Measurements from ENCODE around the gene F8A2.
"Not testable (repeated sequence)": the region's sequence is repeated elsewhere in the genome, so short reads cannot be mapped to it uniquely, and the experiment has no call there.

Gene F8A2

DNA sequence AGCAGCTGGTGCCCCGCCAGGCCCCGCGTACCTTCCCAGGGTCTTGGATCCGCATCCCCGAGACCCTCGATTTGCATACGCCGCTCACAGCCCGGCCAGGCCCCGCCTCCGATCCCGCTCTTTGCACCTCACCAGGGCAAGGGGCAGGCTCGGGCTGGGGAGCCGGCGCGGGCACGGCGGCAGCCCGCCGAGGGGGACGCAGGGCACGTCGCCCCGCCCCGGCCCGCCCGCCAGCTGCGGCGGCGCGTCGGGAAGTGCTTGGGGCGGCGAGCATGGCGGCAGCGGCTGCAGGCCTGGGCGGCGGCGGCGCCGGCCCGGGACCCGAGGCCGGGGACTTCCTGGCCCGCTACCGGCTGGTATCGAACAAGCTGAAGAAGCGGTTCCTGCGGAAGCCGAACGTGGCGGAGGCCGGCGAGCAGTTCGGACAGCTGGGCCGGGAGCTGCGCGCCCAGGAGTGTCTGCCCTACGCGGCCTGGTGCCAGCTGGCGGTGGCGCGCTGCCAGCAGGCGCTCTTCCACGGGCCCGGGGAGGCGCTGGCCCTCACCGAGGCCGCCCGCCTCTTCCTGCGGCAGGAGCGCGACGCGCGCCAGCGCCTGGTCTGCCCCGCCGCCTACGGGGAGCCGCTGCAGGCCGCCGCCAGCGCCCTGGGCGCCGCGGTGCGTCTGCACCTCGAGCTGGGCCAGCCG is at the start of gene F8A2:
F8A2 (plus strand) TSS at position 253 of the 686 bp plus-strand sequence; CDS start at position 273, 20 bp downstream.
- not testable (repeated sequence) for DNase-seq

DNA sequence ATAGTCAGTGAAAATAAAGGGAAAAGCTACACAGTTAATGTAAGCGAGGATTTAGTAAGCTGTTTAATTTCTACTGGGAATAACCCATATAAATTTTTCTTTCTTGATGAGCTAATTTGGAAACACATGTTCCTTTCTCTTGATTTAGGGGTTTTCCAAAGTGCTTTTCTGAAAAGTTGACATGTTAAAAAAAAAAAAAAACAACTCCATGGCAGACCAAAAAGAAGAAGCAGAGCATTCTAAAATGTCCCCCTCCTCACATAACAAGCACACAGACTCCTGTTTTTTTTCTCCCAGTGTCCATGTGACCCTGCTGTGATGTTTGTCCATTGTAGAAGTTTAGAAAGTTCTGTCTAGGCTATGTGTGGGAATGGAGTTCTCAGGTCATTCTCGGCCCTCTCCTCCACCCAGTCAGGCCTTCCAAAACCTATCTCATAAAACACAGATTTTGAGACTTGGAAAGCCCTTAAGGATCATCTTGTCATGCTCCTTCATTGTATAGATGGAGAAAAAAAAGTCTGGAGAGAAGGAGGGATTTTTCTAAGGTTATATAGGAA is 48.3 kb upstream of the F8A2 start:
- no peak for DNase-seq

DNA sequence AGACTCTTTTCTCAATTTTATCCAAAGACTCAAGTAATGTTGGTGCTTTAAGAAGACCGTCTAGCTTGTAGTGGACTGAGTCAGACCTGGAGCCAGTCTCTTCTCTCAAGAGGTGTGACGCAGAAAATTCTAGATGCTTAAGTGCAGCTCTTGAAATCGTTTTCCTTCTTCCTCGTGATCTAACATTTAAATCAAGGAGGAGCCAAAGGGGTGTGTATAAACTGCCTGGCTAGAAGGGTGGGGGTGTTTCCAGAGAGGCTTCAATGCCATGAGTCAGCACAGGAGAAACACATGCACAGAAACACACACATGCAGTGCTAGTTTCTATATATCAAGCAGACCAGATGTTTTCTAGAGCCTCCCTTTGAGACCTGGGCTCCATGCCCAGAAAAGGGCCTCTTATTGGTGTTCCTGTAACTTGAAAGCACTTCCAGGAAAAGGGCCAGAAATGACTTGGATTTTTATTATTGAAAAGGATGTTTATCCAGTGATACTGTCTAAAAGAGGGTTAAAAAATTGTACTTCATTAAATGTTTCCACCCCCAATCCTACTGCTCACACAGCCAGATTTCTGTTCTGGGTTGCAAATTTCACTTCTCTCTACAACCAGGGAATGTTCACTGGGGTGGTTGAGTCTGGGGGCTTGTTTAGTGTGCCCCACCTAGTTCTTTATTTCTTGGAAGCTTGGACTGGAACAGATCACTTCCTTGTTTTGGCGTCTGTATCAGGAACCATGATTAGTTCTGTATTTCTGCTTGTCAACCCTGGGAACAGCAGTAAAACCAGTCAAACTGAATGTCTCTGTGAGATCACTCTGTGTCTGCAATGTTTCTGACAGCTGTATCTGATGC is 47.2 kb upstream of the F8A2 start, which contains the start of gene CLIC2:
CLIC2 (minus strand) TSS at position 129 of the 851 bp plus-strand sequence. CDS start 187 bp downstream, outside the sequence.
- no peak for DNase-seq

DNA sequence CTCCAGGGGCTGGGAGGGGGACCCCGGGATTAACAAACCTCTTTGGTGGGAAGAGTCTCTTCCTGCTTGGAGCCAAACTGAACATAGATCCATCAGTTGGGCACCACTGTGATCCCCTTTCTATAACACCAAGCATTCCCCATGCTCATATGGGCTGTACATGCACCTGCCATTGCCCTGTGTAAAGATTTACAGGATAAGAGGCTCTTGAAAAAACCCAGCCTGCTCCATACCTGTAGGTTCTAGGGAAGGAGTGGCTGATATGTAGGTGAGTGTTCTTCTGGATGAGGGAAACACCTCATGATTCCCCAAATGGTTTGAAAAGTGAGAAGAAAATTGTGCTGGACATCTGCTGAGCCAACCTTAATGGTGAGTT is 46.6 kb upstream of the F8A2 start:
- not testable (repeated sequence) for DNase-seq

DNA sequence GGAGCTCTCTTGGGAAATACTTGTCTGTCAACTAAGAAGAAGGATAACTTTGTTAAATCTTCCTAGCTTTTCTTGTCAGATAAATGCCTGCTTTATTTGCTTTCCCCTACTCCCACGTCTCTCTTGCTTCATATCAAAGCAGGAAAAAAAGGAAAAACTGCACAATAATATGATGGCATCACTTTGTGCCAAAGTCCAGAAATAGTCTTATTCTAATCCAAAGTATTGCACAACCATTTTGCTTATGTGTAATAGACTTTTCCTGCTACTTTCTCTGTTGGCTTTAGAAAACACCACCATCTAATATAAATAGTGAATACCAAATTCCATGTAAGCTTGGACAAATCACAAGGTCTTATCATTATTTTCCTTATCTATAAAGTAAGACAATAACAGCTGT is 36.2 kb upstream of the F8A2 start:
- DNase-seq = not testable (repeated sequence)

DNA sequence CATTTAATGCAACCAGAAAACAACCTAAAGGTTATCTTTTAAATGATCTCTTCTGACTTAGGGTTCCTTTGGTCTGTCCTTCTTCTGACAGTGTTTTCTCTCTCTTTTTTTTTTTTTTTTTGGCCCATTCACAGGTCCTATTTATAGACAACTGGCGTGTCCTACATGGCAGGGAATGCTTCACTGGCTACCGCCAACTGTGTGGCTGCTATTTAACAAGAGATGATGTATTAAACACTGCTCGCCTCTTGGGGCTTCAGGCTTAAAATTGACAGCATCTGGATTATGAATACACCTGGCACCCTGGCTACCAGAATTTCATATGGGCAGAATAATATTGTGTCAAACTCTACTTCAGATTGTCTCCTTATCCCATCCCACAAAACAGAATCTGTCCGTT is 32.4 kb upstream of the F8A2 start:
- DNase-seq = not testable (repeated sequence)

DNA sequence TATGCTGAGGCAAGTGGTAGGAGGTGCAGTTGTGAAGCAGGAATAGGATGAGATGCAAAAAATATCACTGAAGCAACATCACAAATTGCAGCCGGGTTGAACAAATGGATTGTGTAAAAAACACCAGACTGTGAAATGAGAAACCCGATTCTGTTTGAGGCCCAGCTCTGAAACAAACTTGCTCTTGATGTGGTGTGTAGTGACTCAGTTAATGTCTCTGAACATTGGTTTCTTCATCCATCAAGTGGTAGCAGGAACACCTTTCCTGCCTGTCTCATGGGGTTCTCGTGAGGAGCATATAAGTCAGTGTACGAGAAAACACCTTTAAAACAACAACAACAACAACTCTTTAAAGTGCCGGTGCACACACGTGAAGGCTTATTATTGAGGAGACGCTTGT is 18.2 kb upstream of the F8A2 start:
- not testable (repeated sequence) for DNase-seq

DNA sequence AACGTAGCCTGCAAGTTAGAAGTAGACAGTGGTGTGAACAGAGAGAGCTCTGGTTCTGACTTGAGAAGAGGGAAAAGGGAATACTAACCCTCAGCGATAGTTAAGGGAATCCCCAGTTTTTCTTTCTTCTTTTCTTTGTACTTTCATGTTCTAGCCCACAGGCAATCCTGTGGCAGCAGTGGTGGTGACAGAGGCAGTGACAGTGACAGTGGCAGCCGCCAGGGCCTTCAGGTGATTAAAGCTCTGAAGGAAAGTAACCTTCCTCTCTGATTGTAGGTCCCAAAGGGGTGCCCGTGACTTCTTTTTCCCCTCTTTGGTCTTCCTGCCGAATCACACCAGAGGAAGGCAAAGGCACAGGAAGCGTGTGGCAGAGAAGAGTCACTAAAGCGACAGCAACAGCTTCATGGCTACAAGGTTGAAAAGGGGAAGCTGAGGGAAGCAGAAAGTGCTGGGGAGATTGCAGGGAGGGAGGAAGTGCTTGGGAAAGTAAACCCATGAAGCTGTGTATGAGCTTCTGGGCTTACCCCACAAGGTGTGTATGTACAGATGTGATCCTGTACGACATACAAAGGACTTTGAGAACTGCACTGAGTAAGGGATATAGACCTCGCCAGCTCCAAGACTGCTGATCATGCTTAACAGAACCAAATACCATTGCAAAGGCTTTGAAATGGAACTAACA is 8.0 kb upstream of the F8A2 start:
- DNase-seq = not testable (repeated sequence)

DNA sequence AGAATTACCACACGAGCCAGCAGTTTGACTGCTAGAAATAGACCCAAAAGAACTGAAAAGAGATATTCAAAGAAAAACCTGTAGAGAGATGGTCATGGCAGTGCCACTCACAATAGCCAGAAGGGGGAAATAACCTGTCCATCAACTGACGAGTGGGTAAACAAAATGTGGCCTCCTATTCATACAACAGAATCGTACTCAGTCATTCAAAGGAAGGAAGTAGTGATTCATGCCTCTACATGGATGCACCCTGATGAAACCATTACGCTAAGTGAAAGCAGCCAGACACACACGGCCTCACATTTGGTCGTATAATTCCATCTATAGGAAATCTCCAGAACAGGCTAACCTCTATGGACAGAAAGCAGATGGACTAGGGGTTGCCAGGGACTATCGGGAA is 2.1 kb upstream of the F8A2 start:
- not testable (repeated sequence) for DNase-seq

DNA sequence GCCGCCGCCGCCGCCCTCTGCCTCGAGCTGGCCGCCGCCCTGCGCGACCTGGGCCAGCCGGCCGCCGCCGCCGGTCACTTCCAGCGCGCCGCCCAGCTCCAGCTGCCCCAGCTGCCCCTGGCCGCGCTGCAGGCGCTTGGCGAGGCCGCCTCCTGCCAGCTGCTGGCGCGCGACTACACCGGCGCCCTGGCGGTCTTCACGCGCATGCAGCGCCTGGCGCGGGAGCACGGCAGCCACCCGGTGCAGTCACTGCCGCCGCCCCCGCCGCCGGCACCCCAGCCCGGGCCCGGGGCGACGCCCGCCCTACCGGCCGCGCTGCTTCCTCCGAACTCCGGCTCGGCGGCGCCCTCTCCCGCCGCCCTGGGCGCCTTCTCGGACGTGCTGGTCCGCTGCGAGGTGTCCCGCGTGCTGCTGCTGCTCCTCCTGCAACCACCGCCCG is 653 bp downstream of the F8A2 start:
- DNase-seq = not testable (repeated sequence)

DNA sequence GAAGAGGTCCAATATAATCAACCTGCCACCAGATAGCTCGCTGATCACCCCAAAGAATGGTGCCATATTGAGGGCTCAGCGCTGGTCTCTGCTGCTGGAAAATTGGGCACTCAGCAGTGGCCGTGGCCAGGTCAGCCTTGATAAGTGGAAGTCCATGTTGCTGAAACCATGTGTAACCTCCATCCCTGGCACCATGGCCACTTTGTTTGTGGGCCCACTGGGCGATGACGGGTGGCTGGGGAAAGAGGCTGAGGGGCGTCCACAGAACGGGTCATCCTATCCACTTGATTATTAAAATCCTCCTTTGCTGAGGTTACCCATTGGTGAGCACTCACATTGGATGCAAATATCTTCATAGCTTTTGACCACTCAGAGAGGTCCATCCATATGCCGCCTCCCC is 7.7 kb downstream of the F8A2 start:
- DNase-seq = no peak

DNA sequence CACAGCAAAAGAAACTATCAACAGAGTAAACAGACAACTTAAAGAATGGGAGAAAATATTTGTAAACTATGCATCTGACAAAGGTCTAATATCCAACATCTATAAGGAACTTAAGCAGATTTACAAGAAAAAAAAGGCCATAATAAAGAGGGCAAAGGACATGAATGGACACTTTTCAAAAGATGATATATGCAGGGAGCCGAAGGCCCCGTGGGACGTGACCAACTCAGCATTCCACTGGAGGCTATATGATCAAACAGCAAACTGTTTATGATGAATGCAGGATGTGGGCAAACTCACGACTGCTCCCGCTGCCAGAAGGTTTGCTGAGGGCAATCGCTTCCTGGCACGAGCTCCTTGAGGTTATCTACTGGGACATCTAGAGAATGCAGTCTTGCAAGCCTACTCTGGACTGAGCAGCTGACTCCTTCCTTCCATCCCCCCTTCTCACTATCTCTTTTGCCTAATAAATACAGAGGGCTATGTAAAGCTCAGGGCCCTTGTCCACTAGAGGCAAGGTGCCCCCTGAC is 12.9 kb downstream of the F8A2 start:
- not testable (repeated sequence) for DNase-seq

DNA sequence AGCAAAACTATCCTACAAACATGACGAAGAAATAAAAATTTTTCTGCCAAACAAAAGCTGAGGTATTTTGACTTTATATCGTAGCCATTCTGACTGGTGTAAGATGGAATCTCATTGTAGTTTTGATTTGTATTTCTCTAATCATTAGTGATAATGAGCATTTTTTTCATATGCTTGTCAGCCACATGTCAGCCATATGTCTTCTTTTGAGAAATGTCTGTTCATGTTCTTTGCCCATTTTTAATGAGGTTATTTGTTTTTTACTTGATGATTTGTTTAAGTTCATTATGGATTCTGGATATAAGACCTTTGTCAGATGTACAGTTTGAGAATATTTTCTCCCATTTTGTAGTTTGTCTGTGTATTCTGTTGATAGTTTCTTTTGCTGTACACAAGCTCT is 24.5 kb downstream of the F8A2 start:
- no peak for DNase-seq

DNA sequence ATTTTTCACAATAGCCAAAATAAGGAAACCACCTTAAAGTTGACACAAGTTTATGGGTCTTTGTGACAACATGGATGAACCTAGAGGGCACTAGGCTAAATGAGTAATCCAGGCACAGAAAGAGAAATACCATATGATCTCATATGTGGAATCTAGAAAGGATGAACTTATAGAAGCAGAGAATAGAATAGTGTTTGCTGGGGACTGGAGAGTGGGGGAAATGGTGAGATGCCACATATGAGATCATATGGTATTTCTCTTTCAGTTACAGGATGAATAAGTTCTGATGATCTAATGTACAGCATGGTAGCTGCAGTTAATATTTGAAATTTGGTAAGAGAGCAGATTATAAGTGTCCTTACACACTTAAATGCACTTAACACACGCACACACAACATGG is 35.9 kb downstream of the F8A2 start:
- DNase-seq = no peak

Data from NCI-H1048 (cell line).